Measurements from ENCODE around the gene UCP3.

GRCh38 chr11:73988227-73988626, 20.7 kb downstream of the UCP3 start:
- TF ChIP-seq FOSL1 (IDR thresholded peaks at IDR 0.05; ENCODE audit: insufficient read depth, low read depth, low read length), result no peak
- no peak for TF ChIP-seq BACH1 (IDR thresholded peaks at IDR 0.05; ENCODE audit: low read length)

Measured in H1 (cell line).